M059J (cell line): ENCODE data around the gene HPCA. TPM values are rescaled to one million over a fixed set of nuclear protein-coding genes. Genes with fewer than 3 reads are reported as not detected.
A peak's percentile ranks its signal among the peaks of the same experiment; 100 is the strongest.

Experiments used
- DNase-seq: peaks from one replicate; pipeline ENCODE4 v3.0.0-alpha.2; 2012; ENCODE audit warnings: low read depth
- total RNA-seq: library from RNA; depleted of rRNA; stranded (reverse); fragments of >200 nt; shearing (Covaris generic); gene quantifications from 2 replicates; pipeline ENCODE4 v1.2.3, GENCODE V29; 2014

The HPCA gene
- total RNA-seq, 1 experiment from 2014 or later, result 0.07 TPM

- peak; percentile 16 for DNase-seq
These were observed 14.7 kb upstream of the HPCA start for GRCh38 chr1:32871364-32872191.

- DNase-seq, result no peak
These were observed 14.2 kb upstream of the HPCA start for GRCh38 chr1:32872192-32872460.

- DNase-seq, result no peak
These were observed 12.8 kb upstream of the HPCA start for GRCh38 chr1:32873484-32873883.

DNA sequence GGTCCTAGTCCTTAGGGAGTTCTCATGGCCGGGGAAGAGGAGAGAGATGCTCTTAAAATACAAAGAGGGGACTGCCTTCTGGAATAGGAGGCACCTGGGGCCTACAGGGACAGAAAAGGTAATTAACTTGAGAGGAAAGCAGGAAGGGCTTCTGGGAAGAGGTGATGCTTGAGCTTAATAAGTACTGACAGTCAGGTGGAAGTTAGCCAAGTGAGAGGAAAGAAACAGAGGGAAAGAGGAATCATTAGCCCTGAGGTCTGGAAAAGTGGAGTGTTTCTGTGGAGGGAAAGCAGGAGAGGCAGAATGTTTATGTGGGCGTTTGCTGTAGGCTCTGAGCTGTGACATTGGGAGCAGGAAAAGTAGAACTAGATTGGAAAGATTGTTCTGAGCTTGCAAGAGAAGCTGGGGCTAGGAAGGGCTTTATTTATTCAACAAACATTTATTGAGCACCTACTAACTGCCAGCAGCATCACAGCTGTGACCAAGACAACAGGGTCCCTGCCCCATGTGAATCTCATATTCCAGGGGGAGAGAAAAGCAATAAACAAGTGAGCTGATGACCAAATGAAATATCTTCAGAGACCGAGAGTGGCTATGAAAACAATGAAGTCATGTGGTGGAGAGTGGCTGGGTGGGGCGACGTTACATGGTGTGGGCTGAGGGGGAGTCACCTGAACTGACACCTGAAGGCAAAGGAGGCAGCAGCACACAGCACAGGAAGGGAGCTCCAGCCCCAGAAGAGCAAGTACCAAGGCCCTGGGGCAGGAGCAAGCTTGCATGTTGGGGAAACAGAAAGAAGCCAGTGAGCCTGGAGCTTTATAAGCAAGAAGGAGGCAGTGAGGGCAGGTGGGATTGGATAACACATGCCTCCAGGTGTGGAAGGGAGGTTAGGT, 11.2 kb upstream of the HPCA start:
- DNase-seq, result no peak

DNA sequence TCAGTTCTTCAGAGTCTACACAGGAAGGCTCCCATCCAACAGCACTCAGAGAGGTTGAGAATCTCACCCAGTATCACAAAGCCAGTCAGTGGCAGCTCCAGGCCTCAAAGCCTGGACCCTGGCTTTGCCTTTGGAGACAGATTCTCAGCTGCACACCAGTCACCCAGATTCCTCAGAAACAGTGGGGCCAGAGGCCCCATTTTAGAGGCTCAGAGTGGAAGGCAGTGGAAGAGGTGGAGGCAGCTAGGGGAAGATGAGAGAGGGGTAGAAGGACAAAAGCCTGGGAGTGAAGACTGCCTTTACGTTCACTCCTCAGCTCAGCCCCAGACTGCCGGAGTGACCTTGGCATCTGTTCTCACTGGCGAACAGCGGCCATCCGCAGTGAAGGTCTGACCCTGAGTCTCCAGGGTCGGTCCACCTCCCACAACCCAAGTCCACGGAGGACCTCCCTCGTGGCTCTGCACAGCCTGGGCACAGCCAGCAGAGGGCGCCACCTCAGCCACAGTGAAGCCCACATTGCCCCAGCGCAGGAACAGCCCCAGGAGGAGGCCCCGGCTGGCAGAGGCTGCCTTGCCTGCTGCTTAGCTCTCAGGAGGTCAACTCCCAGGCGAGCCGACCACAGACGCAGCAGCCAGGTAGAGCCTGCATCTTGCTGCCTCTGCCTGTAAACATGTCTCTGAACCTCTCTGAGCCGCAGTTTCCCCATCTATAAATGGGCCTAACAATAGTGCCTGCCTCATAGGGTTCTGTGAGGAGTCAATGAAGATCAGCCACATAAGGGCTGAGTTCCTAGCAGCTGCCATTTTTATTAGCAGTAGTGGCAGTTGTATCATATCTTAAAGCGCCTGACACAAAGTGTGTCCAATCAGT, 9.7 kb upstream of the HPCA start:
- peak; percentile 33 for DNase-seq

DNA sequence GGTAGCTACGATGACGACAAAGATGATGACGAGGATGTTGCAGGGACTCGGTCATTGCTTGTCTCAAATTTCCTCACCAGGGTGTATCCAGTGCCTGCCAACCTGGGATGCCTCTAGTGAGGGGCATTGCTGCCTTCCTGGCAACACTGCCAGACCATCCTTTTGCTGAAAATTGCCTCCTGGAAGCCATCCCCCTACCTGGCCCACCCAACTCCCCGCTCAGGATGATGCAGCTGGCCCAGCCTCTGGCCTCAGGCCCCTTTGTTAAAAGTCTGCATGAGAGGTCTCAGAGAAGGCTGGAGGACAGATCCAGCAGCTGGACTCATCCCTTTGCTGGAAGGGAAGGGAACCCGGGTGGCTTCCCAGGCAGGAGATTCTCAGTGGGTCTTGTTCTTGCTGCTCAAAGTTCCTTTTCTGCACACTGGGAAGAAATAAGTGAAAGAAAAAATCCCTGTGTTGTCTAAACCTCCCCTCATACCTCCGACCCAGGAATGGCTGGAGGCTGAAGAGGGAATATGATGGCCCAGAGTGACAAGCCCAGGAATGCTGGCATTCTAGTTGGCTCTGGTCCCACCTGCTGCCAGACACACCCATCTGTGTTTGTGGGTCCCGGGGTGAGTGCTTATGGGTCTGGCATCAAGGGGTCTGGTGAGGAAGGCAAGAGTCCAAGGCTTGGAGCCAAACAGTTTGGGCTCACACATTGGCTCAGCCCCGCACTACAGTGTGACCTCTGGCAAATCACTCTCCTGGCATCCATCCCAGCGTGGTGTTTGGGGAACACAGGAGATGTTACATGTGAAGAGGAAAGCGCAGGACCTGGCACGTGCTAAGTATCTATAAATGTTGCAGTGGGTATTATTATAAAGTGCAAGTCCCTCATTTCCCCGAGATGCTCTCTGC, 8.8 kb upstream of the HPCA start:
- no peak for DNase-seq

GRCh38 chr1:32878183-32878582, 8.1 kb upstream of the HPCA start:
- DNase-seq, result peak; percentile 66

- no peak for DNase-seq
These were observed 7.7 kb upstream of the HPCA start for GRCh38 chr1:32878637-32879041.

DNA sequence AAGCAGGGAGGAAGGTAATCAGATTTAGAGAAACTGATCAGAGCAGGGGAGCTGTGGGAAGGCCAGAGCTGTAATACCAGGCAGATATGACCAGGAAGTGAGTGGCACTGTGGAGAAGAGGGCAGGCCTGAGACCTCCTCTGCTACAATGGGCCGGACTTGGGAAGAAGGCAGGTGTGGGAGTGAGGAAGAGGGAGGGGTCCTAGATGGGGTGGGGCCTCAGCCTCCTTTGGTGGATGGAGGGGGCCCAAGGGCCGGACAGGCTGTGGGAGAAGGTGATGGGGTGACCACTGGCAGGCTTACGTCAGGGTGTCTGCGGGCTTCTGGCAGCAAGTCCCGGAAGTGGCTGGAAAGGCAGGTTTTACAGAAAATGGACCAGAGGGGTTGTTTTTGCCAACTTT, 5.0 kb upstream of the HPCA start:
- DNase-seq, result no peak

GRCh38 chr1:32881871-32882850, 4.1 kb upstream of the HPCA start:
- DNase-seq, result no peak

- DNase-seq, result no peak
These were observed 2.8 kb upstream of the HPCA start for GRCh38 chr1:32883338-32884031.

DNA sequence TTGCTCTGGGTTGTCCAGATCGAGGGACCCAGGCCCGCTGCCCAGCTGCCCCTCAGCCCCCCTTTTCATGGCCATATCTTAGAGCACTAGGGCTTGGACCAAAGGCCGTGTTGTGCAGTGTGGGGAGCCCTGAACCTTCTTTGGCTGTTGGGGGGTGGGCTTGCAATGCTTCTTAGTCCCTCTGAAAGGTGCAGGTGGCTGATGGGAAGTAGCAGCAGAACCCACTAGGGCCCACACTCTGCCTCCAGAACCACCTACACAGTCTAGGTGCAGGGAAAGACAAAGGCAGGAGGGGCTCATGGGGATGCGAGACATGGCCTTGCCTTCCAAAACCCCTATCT, 2.3 kb upstream of the HPCA start:
- no peak for DNase-seq

GRCh38 chr1:32884726-32885125, 1.6 kb upstream of the HPCA start:
- DNase-seq, result no peak

DNA sequence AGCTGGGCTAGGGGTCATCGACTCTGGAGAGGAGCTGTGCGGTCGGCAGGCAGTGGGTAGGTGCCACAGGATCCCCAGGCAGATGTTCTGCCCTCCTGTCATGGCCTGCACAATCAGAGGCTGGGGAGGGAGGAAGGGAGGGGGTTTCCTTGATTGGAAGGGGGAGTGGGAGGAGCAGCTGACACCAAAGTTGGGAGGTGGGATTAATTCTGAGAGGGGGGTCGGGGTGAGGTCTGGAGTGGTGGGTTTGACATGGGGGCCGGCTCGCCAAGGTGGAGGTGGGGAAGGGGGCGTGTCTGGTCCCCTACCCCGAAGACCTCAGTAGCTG, 651 bp upstream of the HPCA start:
- no peak for DNase-seq

DNA sequence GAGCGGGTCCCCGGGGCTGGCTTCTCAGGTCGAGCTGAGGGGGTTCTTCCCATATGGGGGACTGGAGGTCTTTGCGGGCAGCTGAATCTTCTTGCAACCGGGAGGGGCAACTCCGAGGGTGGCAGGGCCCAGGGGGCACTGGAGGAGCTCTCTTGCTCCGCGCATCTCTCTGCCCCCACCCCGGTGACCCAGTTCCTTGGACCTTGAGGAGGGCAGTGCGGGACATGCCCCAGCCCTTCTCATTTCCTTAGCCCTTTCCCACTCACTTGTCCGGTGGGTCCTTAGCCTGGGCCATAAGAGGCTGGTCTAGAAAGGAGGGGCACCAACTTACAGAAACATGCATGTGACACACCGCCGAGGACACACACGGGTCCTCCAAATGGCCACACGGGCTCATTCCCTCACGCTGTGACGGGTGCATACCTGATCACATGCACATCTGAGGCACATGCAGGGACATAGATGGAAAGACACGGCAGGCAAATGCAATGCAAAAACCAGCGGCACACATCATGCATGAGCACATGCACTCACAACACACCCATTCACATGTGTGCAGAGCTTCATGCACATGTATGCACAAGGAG, 630 bp downstream of the HPCA start:
- no peak for DNase-seq

GRCh38 chr1:32887623-32888022, 1.3 kb downstream of the HPCA start:
- no peak for DNase-seq

DNA sequence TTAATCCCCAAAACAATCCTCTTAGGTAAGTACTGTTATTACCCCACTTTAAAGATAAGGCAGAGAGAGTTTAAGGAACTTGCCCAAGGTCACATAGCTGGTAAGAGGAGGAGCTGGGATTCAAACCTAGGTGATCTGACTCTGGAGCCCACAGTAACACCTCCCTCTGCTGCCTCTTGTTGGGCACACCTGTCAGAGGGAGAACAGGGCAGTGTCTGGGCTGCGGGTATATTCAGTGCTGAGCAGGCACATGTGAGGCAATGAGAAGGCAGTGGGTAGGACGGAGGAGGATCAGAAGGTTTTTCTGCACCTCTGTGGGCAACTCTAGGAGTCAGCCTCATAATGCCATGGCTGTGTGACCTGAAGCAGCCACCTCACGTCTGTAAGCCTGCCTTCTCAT, 1.8 kb downstream of the HPCA start:
- DNase-seq, result no peak

DNA sequence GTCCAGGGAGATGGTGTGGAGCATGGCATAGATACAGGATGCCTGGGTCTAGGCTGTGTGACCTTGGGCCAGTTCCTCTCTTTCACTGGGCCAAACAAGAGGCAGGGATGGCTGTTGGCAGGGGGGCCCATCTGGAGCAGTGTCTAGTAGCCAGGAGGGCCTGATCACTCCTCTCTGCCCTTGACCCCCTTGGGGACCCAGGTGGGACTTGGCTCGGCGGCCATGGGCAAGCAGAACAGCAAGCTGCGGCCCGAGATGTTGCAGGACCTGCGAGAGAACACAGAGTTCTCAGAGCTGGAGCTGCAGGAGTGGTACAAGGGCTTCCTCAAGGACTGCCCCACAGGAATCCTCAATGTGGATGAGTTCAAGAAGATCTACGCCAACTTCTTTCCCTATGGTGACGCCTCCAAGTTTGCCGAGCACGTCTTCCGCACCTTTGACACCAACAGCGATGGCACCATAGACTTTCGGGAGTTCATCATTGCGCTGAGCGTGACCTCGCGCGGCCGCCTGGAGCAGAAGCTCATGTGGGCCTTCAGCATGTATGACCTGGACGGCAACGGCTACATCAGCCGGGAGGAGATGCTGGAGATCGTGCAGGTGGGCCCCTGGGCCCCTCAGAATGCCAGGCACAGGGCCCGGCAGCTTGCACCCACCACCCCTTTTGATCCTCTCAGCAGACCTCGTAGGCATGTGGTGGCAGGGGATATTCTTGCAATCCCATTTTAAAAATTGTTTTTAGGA, 2.6 kb downstream of the HPCA start:
- DNase-seq, result no peak
